ENCODE data around the gene RBL1. TPM values are rescaled to one million over a fixed set of nuclear protein-coding genes. Genes with fewer than 3 reads are reported as not detected.
"Not testable (repeated sequence)": the region's sequence is repeated elsewhere in the genome, so short reads cannot be mapped to it uniquely, and the experiment has no call there.

RBL1 gene
- total RNA-seq, 3 donors from 2014 or later: 5.8 to 7.6 (median 6.6) TPM

DNA sequence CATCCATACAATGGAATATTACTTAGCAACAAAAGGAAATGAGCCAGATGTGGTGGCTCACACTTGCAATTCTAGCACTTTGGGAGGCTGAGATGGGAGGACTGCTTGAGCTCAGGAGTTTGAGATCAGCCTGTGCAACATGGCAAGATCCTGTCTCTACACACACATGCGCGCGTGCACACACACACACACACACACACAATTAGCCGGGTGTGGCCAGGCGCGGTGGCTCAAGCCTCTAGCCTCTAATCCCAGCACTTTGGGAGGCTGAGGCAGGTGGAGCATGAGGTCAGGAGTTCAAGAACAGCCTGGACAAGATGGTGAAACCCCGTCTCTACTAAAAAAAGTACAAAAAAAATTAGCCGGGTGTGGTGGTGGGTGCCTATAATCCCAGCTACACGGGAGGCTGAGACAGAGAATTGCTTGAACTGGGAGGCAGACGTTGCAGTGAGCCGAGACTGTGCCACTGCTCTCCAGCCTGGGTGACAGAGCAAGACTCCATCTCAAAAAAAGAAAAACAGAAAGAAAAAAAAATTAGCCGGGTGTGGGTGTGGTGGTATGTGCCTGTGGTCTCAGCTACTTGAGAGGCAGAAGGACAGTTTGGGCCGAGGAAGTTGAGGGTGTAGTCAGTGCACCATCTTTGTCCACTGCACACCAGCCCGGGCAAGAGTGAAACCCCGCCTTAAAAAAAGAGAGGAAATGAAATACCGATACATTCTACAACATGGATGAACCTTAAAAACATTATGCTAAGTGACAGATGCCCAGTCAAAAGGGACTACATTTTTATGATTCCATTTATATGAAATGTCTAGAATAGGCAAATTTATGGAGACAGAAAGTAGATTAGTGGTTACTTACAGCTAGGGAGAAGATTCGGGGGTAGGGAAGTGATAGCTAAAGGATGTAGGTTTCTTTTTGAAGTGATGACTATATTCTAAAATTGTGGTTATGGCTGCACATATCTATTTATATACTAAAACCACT lies 52.5 kb downstream of the RBL1 start:
- no peaks in the 10 kb centered on the region for H3K9me3 ChIP-seq
- H3K4me3 ChIP-seq: no peak overlapping the region
- no peak for TF ChIP-seq CTCF (IDR thresholded peaks at IDR 0.05)
- peak; percentile 60 for ATAC-seq
- intact Hi-C loops (cut with DNase I, micrococcal nuclease): no loop called here
- H3K36me3 ChIP-seq (ENCODE audit: low read depth): no peaks in the 10 kb centered on the region
- H3K4me1 ChIP-seq (ENCODE audit: low read depth): no peaks in the 10 kb centered on the region
- no peak for DNase-seq

GRCh38 chr20:37039366-37039765 lies 56.4 kb downstream of the RBL1 start:
- H3K4me1 ChIP-seq (ENCODE audit: low read depth); H3K36me3 ChIP-seq (ENCODE audit: low read depth); ATAC-seq; DNase-seq; H3K9me3 ChIP-seq; intact Hi-C loops (cut with DNase I, micrococcal nuclease); H3K4me3 ChIP-seq: not testable (repeated sequence)

GRCh38 chr20:37032077-37032476 lies 63.7 kb downstream of the RBL1 start:
- ATAC-seq (no peak), DNase-seq (no peak)
- H3K4me3 ChIP-seq: no peak overlapping the region
- TF ChIP-seq CTCF (IDR thresholded peaks at IDR 0.05): no peak
- intact Hi-C loops (cut with DNase I, micrococcal nuclease): no loop called here
- H3K36me3 ChIP-seq (ENCODE audit: low read depth): no peaks in the 10 kb centered on the region
- no peaks in the 10 kb centered on the region for H3K4me1 ChIP-seq (ENCODE audit: low read depth)
- no peaks in the 10 kb centered on the region for H3K9me3 ChIP-seq

- peaks cover 3% of the 10 kb centered on the region for H3K36me3 ChIP-seq (ENCODE audit: low read depth)
Measured at GRCh38 chr20:37020636-37021035, 75.2 kb downstream of the RBL1 start.

GRCh38 chr20:37012631-37013030 lies 83.2 kb downstream of the RBL1 start:
- DNase-seq; H3K4me3 ChIP-seq; intact Hi-C loops (cut with DNase I, micrococcal nuclease); H3K9me3 ChIP-seq; H3K4me1 ChIP-seq (ENCODE audit: low read depth); H3K36me3 ChIP-seq (ENCODE audit: low read depth); ATAC-seq: not testable (repeated sequence)

More at GRCh38 chr20:37020636-37021035, 75.2 kb downstream of the RBL1 start:
- no peak for TF ChIP-seq CTCF (IDR thresholded peaks at IDR 0.05)
- intact Hi-C loops (cut with DNase I, micrococcal nuclease): no loop called here
- no peak overlapping the region for H3K4me3 ChIP-seq
- no peaks in the 10 kb centered on the region for H3K9me3 ChIP-seq
- ATAC-seq (no peak), DNase-seq (no peak)
- H3K4me1 ChIP-seq (ENCODE audit: low read depth): no peaks in the 10 kb centered on the region

- H3K36me3 ChIP-seq (ENCODE audit: low read depth); H3K4me3 ChIP-seq; H3K4me1 ChIP-seq (ENCODE audit: low read depth); ATAC-seq; H3K9me3 ChIP-seq; DNase-seq; intact Hi-C loops (cut with DNase I, micrococcal nuclease): not testable (repeated sequence)
Measured at GRCh38 chr20:37011858-37012257, 83.9 kb downstream of the RBL1 start.

DNA sequence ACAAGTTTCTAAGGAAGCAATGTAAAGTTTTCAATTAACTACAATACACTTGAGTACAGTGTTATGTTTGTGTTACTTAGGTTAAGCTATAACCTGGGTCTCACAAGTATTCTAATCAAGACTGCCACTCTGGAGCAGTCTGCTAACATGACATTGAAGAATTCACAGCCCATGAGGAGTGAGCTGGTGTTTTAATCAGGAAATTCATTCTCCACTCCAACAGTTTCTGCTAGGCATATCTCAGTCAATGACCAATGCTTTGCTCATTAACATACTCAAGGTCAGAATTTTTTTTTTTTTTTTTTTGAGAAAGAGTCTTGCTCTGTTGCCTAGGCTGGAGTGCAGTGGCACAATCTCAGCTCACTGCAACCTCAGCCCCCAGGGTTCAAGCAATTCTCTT lies 84.7 kb downstream of the RBL1 start:
- no peak overlapping the region for H3K4me3 ChIP-seq
- H3K36me3 ChIP-seq (ENCODE audit: low read depth): no peaks in the 10 kb centered on the region
- ATAC-seq: no peak
- H3K4me1 ChIP-seq (ENCODE audit: low read depth): no peaks in the 10 kb centered on the region
- intact Hi-C loops (cut with DNase I, micrococcal nuclease): no loop called here
- H3K9me3 ChIP-seq: no peaks in the 10 kb centered on the region
- DNase-seq: no peak
- no peak for TF ChIP-seq CTCF (IDR thresholded peaks at IDR 0.05)
